GM13977 (cell line): ENCODE data around the gene GUSB.
"Not testable (repeated sequence)": the region's sequence is repeated elsewhere in the genome, so short reads cannot be mapped to it uniquely, and the experiment has no call there.

Experiments
- DNase-seq: peaks from one replicate; pipeline ENCODE4 v3.0.0; 2012; ENCODE audit warnings: low spot score
- CTCF ChIP-seq: IDR thresholded peaks from 2 replicates; pipeline ENCODE4 v1.5.1; 2012; ENCODE audit warnings: mild to moderate bottlenecking, control low read depth; ENCODE audit not compliant: insufficient read depth; ENCODE audit errors: extremely low read depth, missing control alignments
- in situ Hi-C: fragments of 300-500 bp; cut with MboI; formaldehyde crosslinking; loops from one replicate; pipeline ENCODE4 v1.12.0; 2022; ENCODE audit warnings: low sequenced_read_pairs, low pct_unique_long_range_greater_than_20kb, mixed read lengths, inconsistent platforms; ENCODE audit not compliant: unreplicated experiment

GUSB gene

GRCh38 chr7:65972976-65973375 lies 9.0 kb downstream of the GUSB start:
- no peak for DNase-seq
- no peak for TF ChIP-seq CTCF
- in situ Hi-C loops: no loop called here

GRCh38 chr7:65971021-65971420 lies 11.0 kb downstream of the GUSB start:
- no peak for DNase-seq
- in situ Hi-C loops: no loop called here
- no peak for TF ChIP-seq CTCF

- no peak for TF ChIP-seq CTCF
- no peak for DNase-seq
- in situ Hi-C loops: no loop called here
These were observed 13.5 kb downstream of the GUSB start for GRCh38 chr7:65968256-65969185.

GRCh38 chr7:65967361-65968155 lies 14.5 kb downstream of the GUSB start:
- TF ChIP-seq CTCF: no peak
- no peak for DNase-seq
- in situ Hi-C loops: no loop called here

- no peak for TF ChIP-seq CTCF
- DNase-seq: no peak
- in situ Hi-C loops: no loop called here
These were observed 15.9 kb downstream of the GUSB start for GRCh38 chr7:65966146-65966545.

GRCh38 chr7:65964671-65965070 lies 17.3 kb downstream of the GUSB start:
- DNase-seq, in situ Hi-C loops: not testable (repeated sequence)

GRCh38 chr7:65962033-65962432 lies 20.0 kb downstream of the GUSB start:
- no peak for DNase-seq
- no peak for TF ChIP-seq CTCF
- in situ Hi-C loops: no loop called here
